Keratinocyte (primary cell): Measurements from ENCODE around the gene GPC5. TPM values are rescaled to one million over a fixed set of nuclear protein-coding genes. Genes with fewer than 3 reads are reported as not detected.

Source experiments
- DNase-seq: peaks from one replicate; pipeline ENCODE4 v3.0.0-alpha.2; 2011; ENCODE audit warnings: low read depth, missing footprints, low spot score
- FAIRE-seq: peaks from 2 replicates; lab custom pipeline; 2011; peaks lifted over from hg19 to GRCh38; lab: Jason Lieb, UNC
- H2AFZ ChIP-seq: 2 replicates; pipeline ENCODE4 v1.6.0; 2012; ENCODE audit warnings: low read length, control low read depth, inconsistent platforms; ENCODE audit not compliant: control insufficient read depth
- H3K27ac ChIP-seq: 2 replicates; pipeline ENCODE4 v1.5.1; 2011; ENCODE audit warnings: low read length; ENCODE audit not compliant: control insufficient read depth, insufficient read depth
- H3K27me3 ChIP-seq: 3 replicates; pipeline ENCODE4 v1.6.0; 2011; ENCODE audit warnings: low read length; ENCODE audit not compliant: control insufficient read depth, insufficient read depth; ENCODE audit errors: extremely low read depth
- H3K36me3 ChIP-seq, 2 experiments: 2 replicates in 1 of 2; 3 replicates in 1 of 2; pipeline ENCODE4 v1.5.1; 2011; ENCODE audit warnings: low read length in 2 of 2, mild to moderate bottlenecking in 1 of 2; ENCODE audit not compliant: control insufficient read depth in 2 of 2, insufficient read depth in 2 of 2; ENCODE audit errors: extremely low read depth in 1 of 2
- H3K4me1 ChIP-seq: 3 replicates; pipeline ENCODE4 v1.5.1; 2011; ENCODE audit warnings: low read length; ENCODE audit not compliant: control insufficient read depth, insufficient read depth; ENCODE audit errors: extremely low read depth
- H3K4me2 ChIP-seq: 3 replicates; pipeline ENCODE4 v1.6.0; 2011; ENCODE audit warnings: low read depth, low read length; ENCODE audit not compliant: control insufficient read depth, insufficient read depth; ENCODE audit errors: extremely low read depth
- H3K4me3 ChIP-seq, 3 experiments: fragments of 200-600 bp in 1 of 3; sonication (generic) in 1 of 3; 2 replicates in 2 of 3; 3 replicates in 1 of 3; pipeline ENCODE4 v1.5.1; 2011 to 2016; ENCODE audit warnings: low read length in 3 of 3, mild to moderate bottlenecking in 3 of 3, control low read depth in 2 of 3, inconsistent platforms in 1 of 3, low read depth in 1 of 3, mixed read lengths in 1 of 3, mixed run types in 1 of 3, moderate library complexity in 1 of 3; ENCODE audit not compliant: control insufficient read depth in 2 of 3, insufficient read depth in 2 of 3; ENCODE audit errors: extremely low read depth in 1 of 3
- H3K79me2 ChIP-seq: 2 replicates; pipeline ENCODE4 v1.6.0; 2012; ENCODE audit warnings: low read length; ENCODE audit not compliant: control insufficient read depth, insufficient read depth
- H3K9ac ChIP-seq: 3 replicates; pipeline ENCODE4 v1.6.0; 2011; ENCODE audit warnings: low read length; ENCODE audit not compliant: control insufficient read depth, insufficient read depth; ENCODE audit errors: extremely low read depth
- H3K9me1 ChIP-seq: 3 replicates; pipeline ENCODE4 v1.6.0; 2011; ENCODE audit warnings: low read length; ENCODE audit not compliant: control insufficient read depth, insufficient read depth; ENCODE audit errors: extremely low read depth
- H3K9me3 ChIP-seq: 2 replicates; pipeline ENCODE4 v1.5.1; 2012; ENCODE audit warnings: low read depth, low read length; ENCODE audit not compliant: control insufficient read depth
- H4K20me1 ChIP-seq: 3 replicates; pipeline ENCODE4 v1.6.0; 2011; ENCODE audit warnings: low read length; ENCODE audit not compliant: control insufficient read depth, insufficient read depth; ENCODE audit errors: extremely low read depth
- CTCF ChIP-seq, 3 experiments: IDR thresholded peaks in 1 of 3; conservative IDR thresholded peaks in 1 of 3; optimal IDR thresholded peaks in 1 of 3; 2 replicates in 2 of 3; 3 replicates in 1 of 3; pipeline versions ENCODE3 to v1.5.1; 2011; ENCODE audit warnings: low read length in 3 of 3, mild to moderate bottlenecking in 3 of 3, moderate library complexity in 2 of 3, control low read depth in 1 of 3, inconsistent platforms in 1 of 3; ENCODE audit not compliant: insufficient read depth in 2 of 3; ENCODE audit errors: extremely low read depth in 1 of 3
- EZH2 ChIP-seq: IDR thresholded peaks from one replicate; pipeline ENCODE4 v1.6.1; 2012; ENCODE audit warnings: inconsistent platforms, mild to moderate bottlenecking, low read length, moderate library complexity
- dilution Hi-C: fragments of 300-500 bp; cut with MboI; formaldehyde crosslinking; loops from one replicate; pipeline ENCODE4 v1.7.0; 2020; ENCODE audit warnings: low sequenced_read_pairs; ENCODE audit not compliant: extremely low pct_ligation_motif_present
- polyA plus RNA-seq, 5 experiments: library from polyadenylated mRNA; depleted of rRNA in 3 of 5; stranded (reverse) in 3 of 5; stranded (forward) in 1 of 5; unstranded in 1 of 5; fragments of >200 nt; gene quantifications; 1 replicate in 1 of 5; 2 replicates in 3 of 5; 3 replicates in 1 of 5; pipeline versions ENCODE4 v1.2.1 to v1.2.3, GENCODE V29; 2011 to 2012; ENCODE audit warnings: missing spikeins in 2 of 5, low read depth in 1 of 5, low replicate concordance in 1 of 5

Gene GPC5
- polyA plus RNA-seq, 1 donor (not counting 4 experiments of a cell fraction or from before 2014, with no cell fraction given), result 0.10 TPM

GRCh38 chr13:92175330-92175729 is 776.9 kb downstream of the GPC5 start:
- Histone ChIP-seq H3K9me1 (no peaks in the 10 kb centered on the region), H2AFZ (no peak overlapping the region), H3K4me2 (no peak overlapping the region), H3K36me3 (no peaks in the 10 kb centered on the region), H3K4me1 (no peaks in the 10 kb centered on the region), H3K79me2 (no peaks in the 10 kb centered on the region), H3K9me3 (no peaks in the 10 kb centered on the region), H3K9ac (no peak overlapping the region), H3K27me3 (no peaks in the 10 kb centered on the region), H3K27ac (no peak overlapping the region), H4K20me1 (no peaks in the 10 kb centered on the region), H3K4me3 (no peak overlapping the region)
- TF ChIP-seq EZH2 (no peak), CTCF (optimal IDR thresholded peaks at IDR 0.05 in 1 of 3, IDR thresholded peaks at IDR 0.05 in 1 of 3, conservative IDR thresholded peaks at IDR 0.05 in 1 of 3; ENCODE audit: extremely low read depth in 1 of 3, insufficient read depth in 2 of 3, low read length in 3 of 3) (peak in 1 of 3 experiments; percentile 31)
- DNase-seq (no peak), FAIRE-seq (no peak)
- dilution Hi-C loops, result no loop called here

GRCh38 chr13:92177966-92178365 is 779.5 kb downstream of the GPC5 start:
- Histone ChIP-seq H3K79me2 (no peaks in the 10 kb centered on the region), H3K4me1 (no peaks in the 10 kb centered on the region), H3K9ac (no peak overlapping the region), H3K9me3 (no peaks in the 10 kb centered on the region), H3K9me1 (no peaks in the 10 kb centered on the region), H4K20me1 (no peaks in the 10 kb centered on the region), H3K4me3 (no peak overlapping the region), H3K36me3 (no peaks in the 10 kb centered on the region), H3K4me2 (no peak overlapping the region), H3K27me3 (no peaks in the 10 kb centered on the region), H3K27ac (no peak overlapping the region), H2AFZ (no peak overlapping the region)
- DNase-seq, result no peak
- TF ChIP-seq CTCF (optimal IDR thresholded peaks at IDR 0.05 in 1 of 3, IDR thresholded peaks at IDR 0.05 in 1 of 3, conservative IDR thresholded peaks at IDR 0.05 in 1 of 3; ENCODE audit: extremely low read depth in 1 of 3, insufficient read depth in 2 of 3, low read length in 3 of 3) (no peak), EZH2 (no peak)
- dilution Hi-C loops, result no loop called here
- no peak for FAIRE-seq
